Dedifferentiated amniotic fluid mesenchymal stem cell (primary cell): ENCODE results near the gene NUCKS1.
"Not testable (repeated sequence)": the region's sequence is repeated elsewhere in the genome, so short reads cannot be mapped to it uniquely, and the experiment has no call there.

Source experiments
- DNase-seq: peaks from one replicate; pipeline ENCODE4 v3.0.0-alpha.2; 2016; ENCODE audit errors: extremely low spot score

NUCKS1 gene

GRCh38 chr1:205733438-205734175 lies 16.4 kb downstream of the NUCKS1 start:
- no peak for DNase-seq

GRCh38 chr1:205729945-205730610 lies 19.9 kb downstream of the NUCKS1 start:
- no peak for DNase-seq

- no peak for DNase-seq
Observed at GRCh38 chr1:205726619-205727125, 23.3 kb downstream of the NUCKS1 start.

DNA sequence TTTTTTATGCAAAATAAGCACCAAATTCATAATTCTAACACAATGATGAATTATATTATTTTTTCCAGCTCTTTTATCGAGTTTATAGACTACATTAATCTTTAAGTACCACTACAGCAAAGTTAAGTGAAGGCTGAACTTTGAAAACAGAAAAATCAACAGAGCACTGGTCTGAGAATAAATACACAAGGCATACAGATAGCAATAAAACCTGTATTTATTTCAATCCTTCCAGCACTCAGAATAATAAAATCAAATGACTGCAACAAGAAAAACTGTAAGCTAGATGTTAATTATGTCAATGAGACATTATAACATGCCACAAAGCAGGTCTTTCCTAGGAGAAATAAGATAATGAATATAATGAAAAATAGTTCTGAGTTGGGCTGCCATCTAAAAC lies 24.5 kb downstream of the NUCKS1 start:
- no peak for DNase-seq

DNA sequence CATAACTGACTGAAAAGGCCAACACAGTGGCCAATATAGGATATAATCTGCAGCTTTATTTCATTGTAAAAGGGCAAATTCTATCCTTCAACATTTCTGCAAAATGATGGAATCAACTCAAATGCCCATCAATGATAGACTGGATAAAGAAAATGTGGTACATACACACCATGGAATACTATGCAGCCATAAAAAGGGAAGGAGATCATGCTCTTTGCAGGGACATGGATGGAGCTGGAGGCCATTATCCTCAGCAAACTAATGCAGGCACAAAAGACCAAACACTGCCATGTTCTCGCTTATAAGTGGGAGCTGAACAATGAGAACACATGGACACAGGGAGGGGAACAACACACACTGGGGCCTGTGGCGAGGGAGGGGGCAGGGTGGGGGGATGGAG lies 29.2 kb downstream of the NUCKS1 start:
- DNase-seq = not testable (repeated sequence)

DNA sequence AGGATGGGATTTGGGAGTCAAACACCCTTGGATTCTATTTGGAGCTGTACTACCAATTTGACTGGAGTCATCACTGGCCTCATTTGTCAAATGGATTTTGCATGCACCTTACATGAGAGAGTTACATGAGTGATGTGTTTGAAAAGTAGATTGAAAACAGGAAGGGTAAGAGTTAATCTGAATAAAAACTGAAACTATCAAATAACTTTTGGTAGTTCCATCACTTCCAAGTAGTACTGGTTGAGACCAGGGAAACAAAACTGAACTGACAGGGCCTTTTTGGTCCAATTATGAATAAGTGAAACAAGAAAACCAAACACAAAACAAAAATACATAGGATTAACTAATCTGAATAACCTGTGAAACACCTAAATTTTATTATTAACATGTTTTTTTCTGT lies 30.2 kb downstream of the NUCKS1 start:
- DNase-seq = no peak

DNA sequence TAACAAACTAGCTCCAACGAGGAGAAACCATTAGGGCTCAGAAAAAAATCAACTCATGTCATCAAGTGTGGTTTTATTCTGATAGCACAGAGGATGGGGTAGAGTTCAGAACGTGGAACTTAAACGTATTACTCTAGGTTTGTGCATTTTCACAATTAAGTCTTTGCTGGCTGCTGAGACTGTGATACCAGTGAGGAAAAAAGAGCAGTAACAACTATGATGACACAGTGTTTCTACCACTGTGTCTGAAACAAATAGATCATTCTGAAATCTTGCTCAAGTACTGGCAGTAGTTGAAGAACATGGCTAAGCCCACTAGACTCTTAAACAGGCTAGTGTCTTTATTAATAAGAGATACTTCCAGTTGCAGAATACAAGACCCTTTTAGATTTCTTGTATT lies 31.0 kb downstream of the NUCKS1 start:
- DNase-seq = no peak

- DNase-seq = no peak
Observed at GRCh38 chr1:205716371-205717132, 33.4 kb downstream of the NUCKS1 start.

GRCh38 chr1:205715628-205716027 lies 34.4 kb downstream of the NUCKS1 start:
- no peak for DNase-seq

DNA sequence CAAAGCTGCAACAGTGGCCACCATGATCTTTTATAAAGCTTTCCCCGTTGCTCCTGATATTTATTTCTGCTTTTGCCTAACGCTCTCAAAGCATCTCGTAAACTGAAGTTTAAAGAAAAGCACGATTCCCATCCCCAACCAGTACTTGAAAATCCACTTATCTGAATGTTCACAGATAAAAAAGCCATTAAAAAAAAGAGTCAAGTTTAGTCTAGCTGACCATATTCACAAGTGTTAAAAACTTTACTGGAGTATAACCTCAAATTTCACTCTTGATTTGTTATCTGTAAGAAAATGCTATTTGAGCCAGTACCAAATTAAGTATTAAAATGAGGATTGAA lies 35.1 kb downstream of the NUCKS1 start:
- DNase-seq = no peak

DNA sequence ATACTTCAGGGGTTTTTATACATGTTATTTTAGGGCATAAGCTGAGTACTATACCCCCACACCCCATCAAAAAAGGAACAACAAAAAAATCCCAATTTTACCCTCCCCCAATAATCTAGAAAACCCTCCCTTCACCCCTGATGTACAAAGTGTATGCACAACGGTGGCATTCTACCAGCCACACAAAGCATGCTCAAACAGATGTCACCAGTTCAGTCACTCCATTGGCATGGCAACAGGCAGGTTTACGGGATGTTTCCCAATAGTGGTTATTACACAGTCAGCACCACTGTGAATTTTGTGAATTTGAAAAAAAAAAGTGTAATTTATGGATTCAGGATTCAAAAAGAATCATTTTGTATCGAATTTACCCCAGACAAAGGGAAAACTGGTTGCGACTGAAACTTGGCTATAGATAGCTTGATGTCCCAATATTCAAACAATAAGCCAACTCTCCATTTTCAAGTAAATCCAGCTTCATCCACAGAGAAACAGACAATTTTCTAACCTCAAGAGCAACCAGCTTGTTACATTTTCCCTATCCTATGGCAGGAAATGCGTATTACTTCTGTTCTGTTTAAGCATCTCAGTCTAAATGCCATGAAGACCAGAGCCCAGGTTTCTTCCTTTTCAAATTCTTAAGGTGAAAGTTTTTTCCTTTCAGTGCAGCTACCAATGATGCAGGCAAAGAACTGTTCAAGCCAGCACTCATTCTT lies 35.6 kb downstream of the NUCKS1 start:
- no peak for DNase-seq

GRCh38 chr1:205711105-205712048 lies 38.6 kb downstream of the NUCKS1 start:
- DNase-seq = peak; percentile 78

DNA sequence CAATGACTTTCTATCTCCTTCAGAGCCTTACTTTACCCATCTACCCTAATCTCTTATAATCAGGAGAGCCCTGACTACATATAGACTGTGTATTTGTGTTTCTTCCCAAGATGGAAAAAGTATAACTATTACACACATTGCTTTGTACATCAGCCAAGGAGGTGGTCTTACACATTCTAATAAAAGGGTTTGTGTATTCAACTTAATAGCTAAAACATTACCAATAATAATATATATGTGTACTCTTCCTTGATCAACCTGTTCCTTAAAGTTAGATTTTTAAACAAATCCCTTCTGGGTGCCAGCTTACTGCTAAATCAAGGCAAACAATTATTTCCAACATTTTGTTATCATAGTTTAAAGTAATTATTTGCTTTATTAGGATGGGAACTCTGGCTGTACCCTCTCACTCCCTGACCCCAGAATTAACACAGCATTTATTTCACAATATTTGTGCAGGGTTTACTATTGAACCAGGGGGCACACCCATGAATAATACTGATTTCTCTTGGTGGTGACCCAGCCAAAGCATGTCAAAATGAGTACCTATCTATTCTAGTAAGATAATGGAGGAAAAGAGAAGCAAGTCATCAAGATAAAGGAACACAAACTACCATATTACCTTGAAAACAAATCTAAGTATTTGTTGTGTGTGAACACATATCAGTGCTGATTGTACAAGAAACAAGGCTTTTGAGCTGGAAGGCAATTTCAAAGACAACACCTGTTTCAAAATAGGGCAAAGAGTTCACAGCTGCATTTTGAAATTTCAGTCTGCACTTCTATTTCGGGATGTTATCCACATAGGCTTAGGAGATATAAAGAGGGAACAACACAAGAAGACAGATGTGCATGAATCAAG lies 39.5 kb downstream of the NUCKS1 start:
- DNase-seq = no peak

DNA sequence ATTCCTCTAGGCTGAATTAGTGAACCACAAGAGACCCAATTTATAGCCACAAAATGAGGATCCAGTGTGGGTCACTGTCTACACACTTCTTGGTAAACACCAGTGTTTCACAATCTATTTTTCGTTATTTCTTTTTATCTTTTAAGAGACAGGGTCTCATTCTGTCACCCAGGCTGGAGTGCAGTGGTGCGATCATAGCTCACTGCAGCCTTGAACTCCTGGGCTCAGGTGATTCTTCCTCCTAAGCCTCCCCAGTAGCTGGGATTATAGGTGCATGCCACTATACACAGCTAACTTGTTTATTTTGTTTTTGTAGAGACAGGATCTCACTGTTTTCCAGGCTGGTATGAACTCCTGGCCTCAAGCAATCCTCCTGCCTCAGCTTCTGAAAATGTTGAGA lies 40.3 kb downstream of the NUCKS1 start:
- no peak for DNase-seq

DNA sequence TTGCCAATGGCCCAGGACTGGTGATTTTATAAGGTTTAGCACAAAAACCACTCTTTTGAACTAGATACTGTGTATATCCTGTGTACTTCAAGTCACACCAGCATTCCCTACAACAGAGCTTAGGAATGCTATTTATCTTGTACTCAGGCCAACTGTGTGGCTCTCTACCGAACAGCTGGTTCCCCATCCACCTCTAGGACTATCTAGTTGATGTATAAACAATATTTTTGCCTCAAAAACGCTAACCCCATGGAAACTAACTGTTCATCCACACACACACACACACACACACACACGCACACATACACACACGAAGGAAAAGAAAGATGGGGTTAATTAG lies 41.0 kb downstream of the NUCKS1 start:
- peak; percentile 29 for DNase-seq

DNA sequence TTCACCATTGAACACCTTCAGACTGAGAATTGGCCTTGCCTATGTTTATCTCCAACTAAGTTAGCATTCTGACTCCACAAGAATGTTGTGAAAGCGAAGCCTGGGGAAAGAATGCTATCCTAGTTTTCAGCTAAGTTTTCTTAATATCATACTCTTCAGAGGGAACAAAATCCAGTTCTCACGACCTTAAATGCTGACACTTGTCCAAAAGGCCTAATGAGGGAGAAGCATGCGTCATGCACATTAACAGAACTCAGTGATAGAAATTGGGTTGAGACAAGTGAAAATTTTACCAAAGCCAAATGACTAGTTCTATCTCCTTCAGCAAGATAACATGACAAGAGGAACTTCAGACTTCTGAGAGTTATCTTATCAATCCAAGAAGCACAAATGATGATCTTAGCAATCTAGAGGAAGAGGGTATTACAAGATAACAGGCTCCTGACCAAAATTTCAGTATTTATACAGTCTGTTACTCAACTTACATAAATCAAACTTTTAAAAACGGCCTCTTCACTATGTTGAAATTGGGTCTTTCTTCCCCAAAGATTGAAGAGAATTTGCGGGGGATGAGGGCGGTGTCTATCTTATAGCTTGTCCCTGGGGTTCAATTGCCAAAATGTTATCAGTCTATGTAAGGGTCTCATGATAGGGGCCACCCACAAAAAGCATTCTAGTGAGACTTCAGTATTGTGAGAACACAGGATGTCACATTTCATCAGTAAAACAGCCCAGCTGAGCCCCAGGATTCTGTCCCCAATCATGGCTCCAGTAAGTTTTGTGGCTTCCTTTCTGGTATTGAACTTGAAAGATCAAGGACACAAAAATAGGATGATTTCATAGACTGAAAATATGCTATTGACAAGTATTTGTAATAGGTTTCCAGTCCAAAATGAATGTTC lies 43.1 kb downstream of the NUCKS1 start:
- no peak for DNase-seq

DNA sequence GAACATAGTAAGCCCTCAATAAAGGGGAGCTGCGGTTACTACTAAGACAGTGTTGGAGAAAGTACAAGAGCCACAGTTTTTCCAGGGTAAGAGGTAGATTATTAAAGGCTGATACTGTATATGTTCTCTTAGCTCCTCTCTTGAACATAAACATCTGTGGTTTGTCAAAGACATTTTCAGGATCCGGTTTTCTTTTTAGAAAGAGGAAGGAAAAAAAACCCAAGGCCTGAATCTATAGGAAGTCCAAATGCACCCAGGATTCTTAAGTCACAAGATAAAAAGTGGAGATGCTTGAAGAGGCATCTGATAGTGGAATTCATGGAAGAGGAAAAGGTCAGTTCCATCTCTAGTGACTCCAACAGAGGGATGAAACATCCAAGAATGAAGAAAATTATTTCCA lies 45.1 kb downstream of the NUCKS1 start:
- DNase-seq = no peak

GRCh38 chr1:205703072-205703471 lies 46.9 kb downstream of the NUCKS1 start:
- no peak for DNase-seq

- DNase-seq = no peak
Observed at GRCh38 chr1:205701891-205702290, 48.1 kb downstream of the NUCKS1 start.
